IgD-negative memory B cell (primary cell): ENCODE data around the gene RNU1-1. TPM values are rescaled to one million over a fixed set of nuclear protein-coding genes. Genes with fewer than 3 reads are reported as not detected.
"Not testable (repeated sequence)": the region's sequence is repeated elsewhere in the genome, so short reads cannot be mapped to it uniquely, and the experiment has no call there.

ENCODE experiments used
- H3K27ac Mint-ChIP-seq, 3 donors: one replicate each; pipeline ENCODE4 v1.8.0; 2020 to 2022; ENCODE audit warnings: mild to moderate bottlenecking in 3 of 3, mixed read lengths in 3 of 3, moderate library complexity in 1 of 3
- H3K27me3 Mint-ChIP-seq: one replicate; pipeline ENCODE4 v1.8.0; 2021; ENCODE audit warnings: mixed read lengths
- H3K36me3 Mint-ChIP-seq: one replicate; pipeline ENCODE4 v1.8.0; 2020; ENCODE audit warnings: mild to moderate bottlenecking, mixed read lengths
- H3K4me1 Mint-ChIP-seq, 3 donors: one replicate each; pipeline ENCODE4 v1.8.0; 2020 to 2022; ENCODE audit warnings: mixed read lengths in 3 of 3, mild to moderate bottlenecking in 1 of 3
- H3K4me3 Mint-ChIP-seq, 4 donors: one replicate each; pipeline ENCODE4 v1.8.0; 2020 to 2022; ENCODE audit warnings: mild to moderate bottlenecking in 4 of 4, mixed read lengths in 4 of 4, moderate library complexity in 3 of 4
- H3K9me3 Mint-ChIP-seq, 3 donors: one replicate each; pipeline ENCODE4 v1.8.0; 2020 to 2021; ENCODE audit warnings: mixed read lengths in 3 of 3, mild to moderate bottlenecking in 1 of 3
- polyA plus RNA-seq: library from polyadenylated mRNA; unstranded; fragments of 300-500 nt; fragmentation: Illumina TruSeq; gene quantifications from one replicate; pipeline ENCODE4 v1.2.3, GENCODE V29; 2021

Gene RNU1-1
- polyA plus RNA-seq, 1 donor from 2014 or later: not detected

- H3K9me3 Mint-ChIP-seq, H3K36me3 Mint-ChIP-seq, H3K27me3 Mint-ChIP-seq, H3K27ac Mint-ChIP-seq, H3K4me1 Mint-ChIP-seq, H3K4me3 Mint-ChIP-seq: not testable (repeated sequence)
Observed at GRCh38 chr1:16511926-16512325, 2.2 kb downstream of the RNU1-1 start.

- not testable (repeated sequence) for H3K4me3 Mint-ChIP-seq, H3K27ac Mint-ChIP-seq, H3K4me1 Mint-ChIP-seq
Observed at GRCh38 chr1:16508861-16509445, 5.1 kb downstream of the RNU1-1 start.

GRCh38 chr1:16506364-16507136 lies 7.5 kb downstream of the RNU1-1 start:
- H3K27me3 Mint-ChIP-seq, H3K4me3 Mint-ChIP-seq, H3K4me1 Mint-ChIP-seq, H3K27ac Mint-ChIP-seq, H3K36me3 Mint-ChIP-seq, H3K9me3 Mint-ChIP-seq: not testable (repeated sequence)

More at GRCh38 chr1:16508861-16509445, 5.1 kb downstream of the RNU1-1 start:
- H3K36me3 Mint-ChIP-seq, H3K9me3 Mint-ChIP-seq, H3K27me3 Mint-ChIP-seq: not testable (repeated sequence)

DNA sequence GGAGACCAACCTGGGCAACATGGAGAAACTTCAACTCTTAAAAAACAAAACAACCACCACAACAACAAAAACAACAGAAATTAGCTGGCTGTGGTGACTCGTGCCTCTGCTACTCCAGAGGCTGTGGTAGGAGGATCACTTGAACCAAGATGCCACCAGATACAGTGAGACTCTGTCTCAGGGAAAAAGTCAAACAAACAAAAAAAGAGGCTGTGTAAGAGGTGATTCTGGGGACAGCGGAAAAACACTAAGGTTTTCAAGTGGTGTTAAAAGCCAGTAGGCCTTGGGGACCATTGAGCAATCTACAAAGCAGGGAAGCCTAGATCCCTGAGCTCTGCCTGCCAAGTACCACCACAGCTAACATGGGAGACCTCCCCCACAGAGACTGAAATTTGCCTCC lies 8.2 kb downstream of the RNU1-1 start:
- H3K4me3 Mint-ChIP-seq: peak overlapping the region in 1 of 4 donors; percentile 45
- not testable (repeated sequence) for H3K4me1 Mint-ChIP-seq, H3K36me3 Mint-ChIP-seq, H3K27me3 Mint-ChIP-seq, H3K27ac Mint-ChIP-seq, H3K9me3 Mint-ChIP-seq

GRCh38 chr1:16503494-16503893 lies 10.6 kb downstream of the RNU1-1 start:
- H3K9me3 Mint-ChIP-seq: peaks cover 0 to 3% (median 0%) of the 10 kb centered on the region in 3 donors
- H3K27ac Mint-ChIP-seq: no peak overlapping the region
- H3K4me1 Mint-ChIP-seq: peaks cover 0 to 5% (median 3%) of the 10 kb centered on the region in 3 donors
- H3K27me3 Mint-ChIP-seq: no peaks in the 10 kb centered on the region
- H3K4me3 Mint-ChIP-seq: peak overlapping the region in 1 of 4 donors; percentile 64
- H3K36me3 Mint-ChIP-seq: peaks cover 2% of the 10 kb centered on the region

GRCh38 chr1:16501446-16501845 lies 12.6 kb downstream of the RNU1-1 start:
- peak overlapping the region in 1 of 3 donors; percentile 34 for H3K27ac Mint-ChIP-seq
- H3K9me3 Mint-ChIP-seq, H3K27me3 Mint-ChIP-seq: not testable (repeated sequence)

GRCh38 chr1:16500975-16501374 lies 13.1 kb downstream of the RNU1-1 start:
- not testable (repeated sequence) for H3K27me3 Mint-ChIP-seq, H3K36me3 Mint-ChIP-seq, H3K9me3 Mint-ChIP-seq
- H3K4me3 Mint-ChIP-seq: peak overlapping the region; percentile 25 to 93 (median 77)
- H3K27ac Mint-ChIP-seq: peak overlapping the region in 1 of 3 donors; percentile 34
- H3K4me1 Mint-ChIP-seq: peaks cover 8 to 12% (median 9%) of the 10 kb centered on the region in 3 donors

More at GRCh38 chr1:16501446-16501845, 12.6 kb downstream of the RNU1-1 start:
- Mint-ChIP-seq H3K4me3 (peak overlapping the region; percentile 25 to 93 (median 77)), H3K4me1 (peaks cover 8 to 12% (median 9%) of the 10 kb centered on the region in 3 donors)
- H3K36me3 Mint-ChIP-seq: not testable (repeated sequence)

GRCh38 chr1:16500466-16500865 lies 13.6 kb downstream of the RNU1-1 start:
- not testable (repeated sequence) for H3K27me3 Mint-ChIP-seq, H3K9me3 Mint-ChIP-seq, H3K36me3 Mint-ChIP-seq
- Mint-ChIP-seq H3K27ac (peak overlapping the region in 2 of 3 donors; percentile 90), H3K4me3 (peak overlapping the region; percentile 37 to 93 (median 69)), H3K4me1 (peaks cover 8 to 12% (median 9%) of the 10 kb centered on the region in 3 donors)

- H3K27ac Mint-ChIP-seq: peak overlapping the region in 2 of 3 donors; percentile 53 to 89
- H3K9me3 Mint-ChIP-seq: no peaks in the 10 kb centered on the region
- no peaks in the 10 kb centered on the region for H3K36me3 Mint-ChIP-seq
- H3K4me3 Mint-ChIP-seq: peak overlapping the region; percentile 91 to 97 (median 94)
- peaks cover 8 to 12% (median 9%) of the 10 kb centered on the region in 3 donors for H3K4me1 Mint-ChIP-seq
- no peaks in the 10 kb centered on the region for H3K27me3 Mint-ChIP-seq
Observed at GRCh38 chr1:16498573-16499413, 15.3 kb downstream of the RNU1-1 start.

DNA sequence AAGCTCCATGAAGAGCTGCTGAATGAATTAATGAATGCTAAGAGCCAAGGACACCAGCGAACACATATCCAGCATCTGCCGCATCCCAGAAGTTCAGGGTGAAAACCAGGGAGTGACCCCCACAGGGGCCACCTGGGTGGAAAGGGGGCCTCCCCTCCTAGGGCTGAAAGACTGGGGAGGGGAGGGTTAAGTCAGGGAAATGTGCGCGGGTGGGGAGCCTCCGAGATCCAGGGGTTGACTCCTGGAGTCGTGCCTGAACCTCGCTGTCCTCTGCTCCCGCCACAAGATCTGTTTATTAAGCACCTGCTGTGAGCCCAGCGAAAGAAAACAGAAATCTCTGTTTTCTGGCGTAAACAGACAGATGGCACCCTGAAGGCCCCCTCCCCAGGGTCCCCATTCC lies 16.0 kb downstream of the RNU1-1 start:
- Mint-ChIP-seq H3K4me1 (peaks cover 8 to 12% (median 10%) of the 10 kb centered on the region in 3 donors), H3K27ac (peak overlapping the region; percentile 32 to 89 (median 53)), H3K4me3 (peak overlapping the region; percentile 79 to 96 (median 90))

DNA sequence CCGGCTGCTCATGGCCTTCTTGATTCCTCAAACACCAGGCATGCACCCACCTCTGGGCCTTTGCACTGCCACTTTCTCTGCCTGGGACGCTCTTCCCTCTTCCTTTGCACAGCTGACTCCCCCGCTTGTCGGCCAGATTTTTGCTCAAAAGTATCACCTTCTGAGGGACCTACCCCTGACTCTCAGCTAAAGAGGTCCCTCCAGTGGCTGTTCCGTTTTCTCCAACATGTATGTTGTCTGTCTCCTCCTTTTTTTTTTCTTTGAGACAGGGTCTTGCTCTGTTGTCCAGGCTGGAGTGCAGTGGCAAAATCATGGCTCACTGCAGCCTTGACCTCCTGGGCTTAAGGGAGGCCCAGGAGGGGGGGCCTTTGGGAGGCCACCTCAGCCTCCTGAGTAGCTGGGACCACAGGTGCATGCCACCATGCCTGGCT lies 16.6 kb downstream of the RNU1-1 start:
- H3K36me3 Mint-ChIP-seq, H3K9me3 Mint-ChIP-seq, H3K27me3 Mint-ChIP-seq: not testable (repeated sequence)
- Mint-ChIP-seq H3K4me3 (peak overlapping the region; percentile 74 to 96 (median 90)), H3K4me1 (peaks cover 8 to 12% (median 10%) of the 10 kb centered on the region in 3 donors), H3K27ac (peak overlapping the region; percentile 32 to 89 (median 45))

More for the DNA sequence above, 16.0 kb downstream of the RNU1-1 start:
- not testable (repeated sequence) for H3K9me3 Mint-ChIP-seq, H3K36me3 Mint-ChIP-seq, H3K27me3 Mint-ChIP-seq

- not testable (repeated sequence) for H3K27me3 Mint-ChIP-seq, H3K36me3 Mint-ChIP-seq, H3K4me1 Mint-ChIP-seq, H3K4me3 Mint-ChIP-seq, H3K9me3 Mint-ChIP-seq
- peak overlapping the region in 1 of 3 donors; percentile 47 for H3K27ac Mint-ChIP-seq
Observed at GRCh38 chr1:16493731-16494130, 20.4 kb downstream of the RNU1-1 start.

DNA sequence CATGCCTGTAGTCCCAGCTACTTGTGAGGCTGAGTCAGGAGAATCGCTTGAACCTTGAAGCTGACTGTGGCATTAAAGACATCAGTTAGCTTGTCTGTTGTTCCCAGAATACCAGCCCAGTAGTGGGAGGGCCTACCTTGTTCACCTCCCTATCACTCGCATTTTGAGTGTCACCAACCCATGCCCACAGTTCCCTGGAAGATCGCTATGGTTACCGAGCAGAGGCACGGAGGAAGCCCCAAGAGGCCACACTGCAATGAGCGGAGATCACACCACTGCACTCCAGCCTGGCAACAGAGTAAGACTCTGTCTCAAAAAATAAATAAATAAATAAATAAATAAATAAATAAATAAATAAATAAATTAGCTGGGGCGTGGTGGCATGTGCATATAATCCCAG lies 21.1 kb downstream of the RNU1-1 start:
- not testable (repeated sequence) for H3K27me3 Mint-ChIP-seq, H3K4me1 Mint-ChIP-seq, H3K36me3 Mint-ChIP-seq, H3K9me3 Mint-ChIP-seq, H3K4me3 Mint-ChIP-seq
- peak overlapping the region in 1 of 3 donors; percentile 49 for H3K27ac Mint-ChIP-seq

- Mint-ChIP-seq H3K9me3 (no peaks in the 10 kb centered on the region), H3K27ac (no peak overlapping the region), H3K36me3 (no peaks in the 10 kb centered on the region), H3K4me3 (no peak overlapping the region), H3K4me1 (peaks cover 0 to 1% (median 0%) of the 10 kb centered on the region in 3 donors), H3K27me3 (no peaks in the 10 kb centered on the region)
Observed at GRCh38 chr1:16491056-16491675, 22.9 kb downstream of the RNU1-1 start.
